Ishikawa (cell line): Measurements from ENCODE around the gene SLC13A5.

Experiments used
- CEBPB ChIP-seq: IDR thresholded peaks from 2 replicates; pipeline ENCODE4 v1.6.1; 2012
- CREB1 ChIP-seq: IDR thresholded peaks from 2 replicates; pipeline ENCODE4 v1.6.1; 2012; ENCODE audit warnings: low read depth
- EGR1 ChIP-seq: IDR thresholded peaks from 2 replicates; pipeline ENCODE4 v1.6.1; 2012
- EP300 ChIP-seq: IDR thresholded peaks from 2 replicates; pipeline ENCODE4 v1.6.1; 2012; ENCODE audit warnings: borderline replicate concordance
- FOXM1 ChIP-seq: IDR thresholded peaks from 2 replicates; pipeline ENCODE4 v1.6.1; 2012; ENCODE audit warnings: low read depth, borderline replicate concordance
- NFIC ChIP-seq: IDR thresholded peaks from 2 replicates; pipeline ENCODE4 v1.6.1; 2012
- RAD21 ChIP-seq: IDR thresholded peaks from 2 replicates; pipeline ENCODE4 v1.6.1; 2012; ENCODE audit warnings: low read depth
- REST ChIP-seq: IDR thresholded peaks from 2 replicates; pipeline ENCODE4 v1.6.1; 2012; ENCODE audit warnings: low read depth, mild to moderate bottlenecking
- TAF1 ChIP-seq: IDR thresholded peaks from 2 replicates; pipeline ENCODE4 v1.6.1; 2012; ENCODE audit warnings: low read depth, mild to moderate bottlenecking
- TCF12 ChIP-seq: IDR thresholded peaks from 2 replicates; pipeline ENCODE4 v1.6.1; 2012; ENCODE audit warnings: low read depth
- TEAD4 ChIP-seq: IDR thresholded peaks from 2 replicates; pipeline ENCODE4 v1.6.1; 2012
- YY1 ChIP-seq: IDR thresholded peaks from 2 replicates; pipeline ENCODE4 v1.6.1; 2012; ENCODE audit warnings: low read depth
- ZBTB7A ChIP-seq: IDR thresholded peaks from 2 replicates; pipeline ENCODE4 v1.6.1; 2012; ENCODE audit warnings: low read depth
- TF ChIP-seq, protein P1 (sequence below): IDR thresholded peaks from 2 replicates; pipeline ENCODE4 v1.6.1; 2012
- TF ChIP-seq, protein P2 (sequence below): IDR thresholded peaks from 2 replicates; pipeline ENCODE4 v1.6.1; 2012

The SLC13A5 gene

GRCh38 chr17:6711681-6712057, 1.5 kb downstream of the SLC13A5 start:
- TF ChIP-seq NFIC = no peak
- no peak for TF ChIP-seq TEAD4
- TF ChIP-seq, protein P1, sequence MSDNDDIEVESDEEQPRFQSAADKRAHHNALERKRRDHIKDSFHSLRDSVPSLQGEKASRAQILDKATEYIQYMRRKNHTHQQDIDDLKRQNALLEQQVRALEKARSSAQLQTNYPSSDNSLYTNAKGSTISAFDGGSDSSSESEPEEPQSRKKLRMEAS = no peak
- TF ChIP-seq CEBPB = no peak
- no peak for TF ChIP-seq TAF1
- TF ChIP-seq FOXM1 = no peak
- no peak for TF ChIP-seq REST
- TF ChIP-seq RAD21 = no peak
- TF ChIP-seq EGR1 = no peak
- TF ChIP-seq EP300 = no peak
- TF ChIP-seq ZBTB7A = no peak
- TF ChIP-seq TCF12 = no peak

DNA sequence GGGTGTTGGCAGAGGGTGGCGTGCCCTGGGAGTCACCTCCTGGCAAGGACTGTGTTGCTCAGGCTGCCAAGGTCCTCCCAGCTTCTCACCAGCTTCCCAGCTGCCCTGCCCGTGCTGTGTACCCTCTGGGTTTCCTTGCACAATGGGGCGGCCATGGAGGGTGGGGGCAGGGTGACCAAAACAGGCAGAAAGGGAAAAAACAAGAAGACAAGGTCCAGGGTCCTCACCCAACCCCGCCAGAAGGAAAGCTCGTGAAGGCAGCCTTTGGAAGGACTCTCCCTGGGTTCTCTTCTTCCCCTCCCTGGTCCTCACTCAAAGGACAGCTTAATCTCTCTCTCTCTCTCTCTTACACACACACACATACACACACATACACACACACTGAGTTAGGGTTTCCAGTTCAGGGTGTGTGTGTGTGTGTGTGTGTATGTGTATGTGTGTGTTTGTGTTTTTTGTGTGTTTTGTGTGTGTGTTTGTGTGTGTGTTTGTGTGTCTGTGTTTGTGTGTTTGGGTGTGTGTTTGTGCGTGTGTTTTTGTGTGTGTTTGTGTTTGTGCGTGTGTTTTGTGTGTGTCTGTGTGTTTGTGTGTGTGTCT, 2.0 kb downstream of the SLC13A5 start:
- TF ChIP-seq TCF12 (no peak), CREB1 (no peak), TEAD4 (no peak), RAD21 (no peak), YY1 (no peak), REST (no peak), EGR1 (no peak), ZBTB7A (no peak), CEBPB (no peak), NFIC (no peak), TAF1 (no peak), EP300 (no peak), FOXM1 (no peak)
- TF ChIP-seq, protein P1 = no peak
- TF ChIP-seq, protein P2, sequence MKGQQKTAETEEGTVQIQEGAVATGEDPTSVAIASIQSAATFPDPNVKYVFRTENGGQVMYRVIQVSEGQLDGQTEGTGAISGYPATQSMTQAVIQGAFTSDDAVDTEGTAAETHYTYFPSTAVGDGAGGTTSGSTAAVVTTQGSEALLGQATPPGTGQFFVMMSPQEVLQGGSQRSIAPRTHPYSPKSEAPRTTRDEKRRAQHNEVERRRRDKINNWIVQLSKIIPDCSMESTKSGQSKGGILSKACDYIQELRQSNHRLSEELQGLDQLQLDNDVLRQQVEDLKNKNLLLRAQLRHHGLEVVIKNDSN = no peak

DNA sequence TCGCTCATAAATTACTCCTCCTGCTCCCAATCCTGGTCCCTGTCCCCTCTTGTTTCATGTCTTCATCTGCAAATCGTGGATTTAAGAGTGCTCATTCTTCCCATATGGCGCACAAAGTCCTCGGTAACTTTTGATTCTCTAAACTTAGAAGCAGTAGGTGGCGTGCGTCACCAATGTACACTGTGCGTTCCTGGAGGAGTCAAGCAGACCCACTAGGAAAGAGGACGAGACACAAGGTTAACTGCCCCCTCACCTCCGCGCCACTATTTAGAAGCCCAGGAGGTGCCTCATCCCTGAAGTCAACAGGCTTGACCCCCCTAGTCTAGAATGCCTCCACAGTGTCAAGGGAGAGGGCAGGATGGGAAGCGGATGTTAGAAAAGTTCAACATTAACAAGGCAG, 2.9 kb downstream of the SLC13A5 start:
- no peak for TF ChIP-seq YY1
- no peak for TF ChIP-seq NFIC
- no peak for TF ChIP-seq TAF1

DNA sequence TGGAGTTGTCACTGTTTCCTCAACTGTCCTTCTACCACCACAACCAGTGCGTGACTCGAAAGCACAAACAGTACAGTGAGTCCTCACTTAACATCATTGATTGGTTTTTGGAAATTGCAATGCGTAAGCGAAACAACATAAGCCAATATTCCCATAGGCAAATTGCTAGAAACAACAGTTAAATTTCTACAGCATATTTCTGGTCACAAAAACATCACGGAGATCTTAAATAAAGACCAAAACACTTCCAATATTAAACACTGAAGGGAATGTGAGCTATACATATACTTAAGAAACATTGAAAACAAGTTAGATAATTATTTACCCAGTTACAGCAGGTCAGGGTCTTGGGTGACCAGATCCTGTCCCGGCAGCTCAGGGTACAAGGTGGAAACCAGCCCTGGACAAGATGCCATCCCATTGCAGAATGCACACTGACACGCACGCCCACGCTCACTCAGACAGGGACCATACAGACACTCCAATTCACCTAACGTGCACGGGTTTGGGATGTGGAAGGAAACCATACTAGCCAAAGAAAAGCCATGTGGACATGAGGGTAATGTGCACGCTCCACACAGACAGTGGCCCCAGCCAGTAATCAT, 4.7 kb downstream of the SLC13A5 start:
- TF ChIP-seq CREB1 (no peak), EGR1 (no peak), ZBTB7A (no peak), TAF1 (no peak), YY1 (no peak), FOXM1 (no peak), REST (no peak), TCF12 (no peak), RAD21 (no peak), TEAD4 (no peak)
- TF ChIP-seq, protein P1 = no peak

GRCh38 chr17:6706996-6707395, 6.2 kb downstream of the SLC13A5 start:
- TF ChIP-seq REST (no peak), ZBTB7A (no peak), TEAD4 (no peak), TCF12 (no peak), EP300 (no peak), CREB1 (no peak), TAF1 (no peak), YY1 (no peak), NFIC (no peak), FOXM1 (no peak), RAD21 (no peak), CEBPB (no peak), EGR1 (no peak)
- TF ChIP-seq, protein P1 = no peak
- TF ChIP-seq, protein P2 = no peak
